GM18909 (cell line): ENCODE data around the gene ZDHHC14.
A peak's percentile ranks its signal among the peaks of the same experiment; 100 is the strongest.
"Not testable (repeated sequence)": the region's sequence is repeated elsewhere in the genome, so short reads cannot be mapped to it uniquely, and the experiment has no call there.

Source experiments
- ATAC-seq: cut with Tn5 transposase; IDR thresholded peaks from one replicate; pipeline ENCODE4 v1.9.1; 2021; ENCODE audit warnings: mild to moderate bottlenecking; ENCODE audit not compliant: unreplicated experiment, poor library complexity

The ZDHHC14 gene

DNA sequence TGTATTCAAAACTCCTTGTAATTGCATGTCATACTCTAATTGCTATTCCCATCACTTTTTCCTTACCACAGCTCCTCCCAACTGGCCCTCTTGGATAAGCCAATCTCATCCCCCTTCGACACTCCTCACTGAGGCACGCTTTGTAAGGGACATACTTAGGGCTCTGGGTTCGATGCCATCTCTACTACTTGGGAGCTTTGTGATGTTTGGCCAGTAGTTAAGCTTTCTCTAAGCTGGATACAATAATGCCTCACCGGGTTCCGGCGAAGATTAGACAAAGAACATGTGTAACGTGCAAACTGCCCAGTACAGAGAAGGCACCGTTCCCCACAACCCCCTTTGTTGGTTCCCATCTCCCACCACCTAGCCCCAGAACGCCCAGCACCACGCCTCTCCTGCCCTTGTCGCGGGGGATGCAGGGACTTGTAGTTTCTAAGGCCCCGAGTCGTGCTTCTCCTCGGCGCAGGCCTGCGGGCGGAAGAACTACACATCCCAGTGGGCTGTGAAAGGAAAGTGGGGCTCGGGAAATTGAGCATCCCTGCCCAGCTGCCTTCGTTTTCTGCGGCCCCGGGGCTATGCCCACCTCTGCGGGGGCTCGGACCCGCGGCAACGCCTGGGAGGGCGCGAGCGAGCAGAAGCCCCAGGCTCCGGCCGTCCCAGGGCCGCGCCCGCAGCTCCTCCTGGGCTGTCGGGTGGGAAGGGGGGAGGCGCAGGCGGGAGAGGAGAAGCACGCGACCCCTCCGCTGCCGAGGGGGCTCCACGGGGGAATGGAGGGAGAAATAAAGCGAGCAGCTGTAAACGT is 1.1 kb upstream of the ZDHHC14 start:
- peak; percentile 68 for ATAC-seq

DNA sequence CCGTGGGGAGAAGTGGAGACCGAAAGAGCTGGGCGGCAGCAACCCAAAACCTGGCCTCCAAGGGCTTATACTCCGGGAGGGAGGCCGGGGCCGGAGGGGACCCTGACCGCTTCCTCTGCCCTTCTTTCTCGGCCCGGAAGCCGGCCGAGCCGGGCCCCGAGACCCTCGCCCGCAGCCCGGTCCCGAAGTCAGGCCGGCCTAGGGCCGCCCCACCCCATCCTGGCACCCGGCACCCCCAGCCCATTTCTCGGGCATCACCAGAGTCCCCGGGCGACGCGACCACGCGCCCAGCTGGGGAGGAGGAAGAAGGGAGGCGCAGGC is 572 bp upstream of the ZDHHC14 start:
- peak; percentile 16 for ATAC-seq

DNA sequence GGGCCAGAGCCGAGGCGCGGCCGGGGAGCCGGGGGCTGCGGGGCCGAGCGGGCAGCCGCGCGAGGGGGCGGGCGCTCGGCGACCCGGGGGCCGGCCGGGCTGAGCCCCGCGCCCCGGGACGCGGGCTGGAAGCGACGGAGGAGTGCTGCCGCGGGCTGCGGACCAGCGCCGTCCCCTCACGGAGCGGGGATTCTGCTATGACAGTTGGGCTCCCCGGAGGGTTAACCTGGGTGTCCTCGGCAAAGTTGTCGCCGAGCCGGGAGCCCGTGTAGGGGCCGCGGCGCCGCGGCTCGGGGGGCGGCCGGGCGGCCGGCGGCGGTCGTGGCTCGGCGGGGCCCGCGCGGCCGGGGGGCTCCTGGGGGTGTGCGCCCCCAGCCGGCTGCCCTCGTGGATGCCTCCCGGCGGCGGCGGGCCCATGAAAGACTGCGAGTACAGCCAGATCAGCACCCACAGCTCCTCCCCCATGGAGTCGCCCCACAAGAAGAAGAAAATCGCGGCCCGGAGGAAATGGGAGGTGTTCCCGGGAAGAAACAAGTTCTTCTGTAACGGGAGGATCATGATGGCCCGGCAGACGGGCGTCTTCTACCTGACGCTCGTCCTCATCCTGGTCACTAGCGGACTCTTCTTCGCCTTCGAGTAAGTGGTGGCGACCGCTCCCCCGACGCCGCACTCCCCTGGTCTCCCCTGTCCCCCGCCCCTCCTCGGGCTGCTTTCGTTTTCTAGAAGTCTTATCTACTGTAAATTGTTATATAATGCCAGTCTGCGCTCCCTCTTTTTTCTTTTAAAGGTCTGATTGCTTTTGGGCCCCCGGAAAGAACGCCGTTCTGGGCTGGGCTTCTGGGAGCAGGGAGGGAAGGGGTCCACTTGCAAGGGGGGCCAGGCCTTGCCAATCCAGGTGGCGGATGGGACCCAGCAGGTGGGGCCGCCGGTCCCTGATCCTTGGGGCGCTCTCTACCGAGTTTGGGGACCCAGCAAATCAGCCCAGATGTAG is 936 bp downstream of the ZDHHC14 start:
- ATAC-seq, result peak; percentile 34

DNA sequence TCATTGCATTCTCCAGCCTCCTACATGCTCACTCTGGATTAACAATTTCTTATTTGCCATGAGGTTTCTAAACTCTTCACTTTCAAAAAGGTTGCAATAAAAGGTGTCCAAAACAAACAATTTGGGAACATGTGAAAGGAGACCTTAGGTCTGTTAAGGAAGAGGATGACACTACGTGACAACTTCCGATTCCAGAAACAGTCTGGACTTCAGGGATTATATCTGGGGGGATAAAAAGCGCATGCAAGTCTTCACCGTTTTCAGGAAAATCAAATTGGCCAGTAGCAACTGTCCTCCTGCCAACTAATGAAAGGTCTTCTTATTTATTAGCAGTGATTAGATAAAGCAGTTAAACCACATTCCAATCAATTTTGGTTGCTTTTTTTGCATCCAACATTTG is 1.8 kb downstream of the ZDHHC14 start:
- ATAC-seq, result no peak

DNA sequence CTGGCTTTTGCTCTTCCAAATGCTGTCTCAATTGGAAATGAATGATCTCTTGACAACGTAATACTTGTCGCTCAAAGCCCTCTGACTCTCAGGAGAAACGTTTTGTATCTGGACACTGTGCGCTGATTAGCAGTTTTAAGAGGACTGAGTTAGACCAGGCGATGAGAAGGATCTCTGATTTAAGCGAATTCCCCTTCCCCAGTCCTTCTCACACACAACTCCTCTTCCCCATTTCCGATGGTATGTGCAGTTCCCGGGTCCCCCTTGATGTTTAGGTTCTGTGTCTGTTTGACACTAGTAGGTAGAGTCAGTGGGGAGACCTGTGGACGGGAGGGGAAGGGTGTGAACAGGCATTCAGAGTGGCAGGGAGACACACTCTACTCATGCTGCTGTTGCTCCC is 2.5 kb downstream of the ZDHHC14 start:
- ATAC-seq, result no peak

DNA sequence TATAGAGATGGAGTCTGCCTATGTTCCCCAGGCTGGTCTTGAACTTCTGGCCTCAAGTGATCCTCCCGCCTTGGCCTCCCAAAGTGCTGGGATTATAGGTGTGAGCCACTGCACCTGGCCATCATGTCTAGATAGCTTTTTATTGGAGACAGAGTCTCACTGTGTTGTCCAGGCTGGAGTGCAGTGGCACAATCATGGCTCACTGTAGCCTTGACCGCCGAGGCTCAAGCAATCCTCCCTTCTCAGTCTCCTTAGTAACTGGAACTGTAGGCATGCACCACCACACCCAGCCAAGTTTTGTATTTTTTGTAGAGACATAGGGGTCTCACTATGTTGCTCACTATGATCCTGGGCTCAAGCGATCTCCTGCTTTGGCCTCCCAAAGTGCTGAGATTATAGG is 4.0 kb downstream of the ZDHHC14 start:
- ATAC-seq, result not testable (repeated sequence)

DNA sequence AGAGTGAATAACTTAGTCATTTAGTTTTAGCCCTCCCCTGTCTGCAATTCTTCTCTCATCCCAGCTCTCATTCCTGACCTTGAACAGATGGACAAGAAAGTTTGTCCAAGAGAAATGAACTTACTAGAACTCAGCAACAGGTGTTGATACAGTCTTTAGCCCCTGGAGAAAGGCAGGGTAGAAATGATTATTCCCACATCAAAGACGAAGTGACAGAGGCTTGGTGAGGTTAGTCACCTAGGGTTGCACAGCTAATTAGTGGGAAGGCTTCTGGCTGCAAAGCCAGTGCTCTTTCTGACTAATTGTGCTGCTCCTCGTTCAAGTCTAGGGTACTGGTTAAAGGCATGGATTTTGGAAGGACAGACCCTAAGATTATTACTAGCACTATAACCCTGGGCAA is 4.5 kb downstream of the ZDHHC14 start:
- no peak for ATAC-seq

DNA sequence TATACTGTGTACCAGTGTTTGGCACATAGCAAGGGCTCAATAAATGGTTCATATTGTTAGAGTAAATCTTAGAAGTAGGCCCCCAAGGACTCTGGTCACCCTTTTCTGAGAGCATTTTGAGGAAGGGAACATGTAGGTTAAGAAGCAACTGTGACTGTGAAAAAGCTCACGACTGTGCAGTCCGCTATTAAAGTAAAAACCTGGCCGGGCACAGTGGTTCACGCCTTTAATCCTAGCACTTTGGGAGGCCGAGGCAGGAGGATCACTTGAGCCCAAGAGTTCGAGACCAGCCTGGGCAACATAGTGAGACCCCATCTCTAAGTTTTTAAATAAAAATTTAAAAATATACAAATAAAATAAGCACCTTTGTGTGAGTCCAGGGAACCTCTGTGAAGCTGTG is 5.0 kb downstream of the ZDHHC14 start:
- ATAC-seq, result no peak

DNA sequence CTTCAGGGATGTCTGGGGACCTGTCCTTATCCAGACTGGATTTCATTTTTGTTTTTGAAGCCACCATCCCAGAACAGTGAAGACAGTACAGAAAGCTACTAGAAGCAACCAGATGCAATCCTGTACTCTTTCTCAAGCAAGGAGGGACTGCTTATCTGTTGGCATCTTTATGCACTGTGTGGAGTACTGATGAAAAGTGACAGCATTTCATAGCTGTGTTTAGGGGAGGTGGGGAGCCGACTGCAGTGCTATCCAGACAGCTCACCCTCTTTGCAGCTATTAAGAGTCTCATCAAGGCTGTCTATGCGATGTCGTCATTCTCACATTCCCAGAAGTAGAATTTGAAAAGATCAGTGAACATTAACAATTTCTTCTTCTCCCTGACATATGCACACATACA is 5.5 kb downstream of the ZDHHC14 start:
- ATAC-seq, result no peak

DNA sequence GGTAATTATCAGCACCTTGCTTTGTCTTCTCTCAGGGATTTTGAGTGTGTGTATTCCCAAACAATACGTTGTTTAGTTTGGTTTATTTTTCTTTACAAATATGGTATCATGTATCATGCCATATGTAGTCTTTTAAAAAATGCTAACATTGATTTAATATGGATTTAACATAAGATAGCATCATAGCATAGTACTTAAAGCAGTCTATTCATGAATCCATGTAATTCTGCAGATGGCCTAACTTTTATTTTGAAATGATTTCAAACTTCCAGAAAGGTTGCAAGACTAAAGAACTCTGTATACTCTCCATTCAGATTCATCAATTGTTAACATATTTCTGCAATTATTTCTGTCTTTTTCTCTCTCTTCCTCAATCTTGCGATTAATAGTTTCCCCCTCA is 7.9 kb downstream of the ZDHHC14 start:
- ATAC-seq, result no peak

DNA sequence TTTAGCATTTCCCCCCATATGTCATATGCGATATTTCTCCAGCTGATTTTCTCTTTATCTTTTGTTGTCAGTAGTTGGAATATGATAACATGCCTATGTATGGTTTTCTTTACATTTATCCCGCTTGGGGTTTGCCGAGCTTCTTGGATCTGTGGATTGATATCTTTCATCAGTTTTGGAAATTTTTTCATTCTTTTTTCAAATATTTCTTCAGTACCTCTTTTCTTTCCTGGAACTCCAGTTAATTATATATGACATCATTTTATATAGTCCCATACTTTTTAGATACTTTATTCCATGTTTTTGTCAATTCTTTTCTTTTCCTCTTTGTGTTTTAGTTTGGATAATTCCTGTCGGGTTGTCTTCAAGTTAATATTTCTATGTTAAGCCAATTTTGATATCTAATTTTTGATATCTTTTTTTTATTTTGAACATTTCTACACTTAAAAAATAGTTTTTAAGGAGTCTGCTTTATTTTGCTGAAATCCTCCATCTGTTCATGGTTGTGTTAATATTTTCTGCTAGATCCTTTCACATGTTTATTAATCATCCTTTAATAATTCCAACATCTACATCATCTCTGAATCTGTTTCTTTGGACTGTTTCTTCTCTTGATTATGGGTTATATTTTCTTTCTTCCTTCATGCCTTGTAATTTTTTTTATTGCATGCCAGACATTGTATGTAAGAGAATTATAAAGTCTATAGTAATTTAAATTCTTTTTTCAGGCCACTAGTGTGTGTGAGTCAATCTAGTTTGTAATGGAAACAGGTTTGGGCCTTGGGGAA is 9.5 kb downstream of the ZDHHC14 start:
- no peak for ATAC-seq

DNA sequence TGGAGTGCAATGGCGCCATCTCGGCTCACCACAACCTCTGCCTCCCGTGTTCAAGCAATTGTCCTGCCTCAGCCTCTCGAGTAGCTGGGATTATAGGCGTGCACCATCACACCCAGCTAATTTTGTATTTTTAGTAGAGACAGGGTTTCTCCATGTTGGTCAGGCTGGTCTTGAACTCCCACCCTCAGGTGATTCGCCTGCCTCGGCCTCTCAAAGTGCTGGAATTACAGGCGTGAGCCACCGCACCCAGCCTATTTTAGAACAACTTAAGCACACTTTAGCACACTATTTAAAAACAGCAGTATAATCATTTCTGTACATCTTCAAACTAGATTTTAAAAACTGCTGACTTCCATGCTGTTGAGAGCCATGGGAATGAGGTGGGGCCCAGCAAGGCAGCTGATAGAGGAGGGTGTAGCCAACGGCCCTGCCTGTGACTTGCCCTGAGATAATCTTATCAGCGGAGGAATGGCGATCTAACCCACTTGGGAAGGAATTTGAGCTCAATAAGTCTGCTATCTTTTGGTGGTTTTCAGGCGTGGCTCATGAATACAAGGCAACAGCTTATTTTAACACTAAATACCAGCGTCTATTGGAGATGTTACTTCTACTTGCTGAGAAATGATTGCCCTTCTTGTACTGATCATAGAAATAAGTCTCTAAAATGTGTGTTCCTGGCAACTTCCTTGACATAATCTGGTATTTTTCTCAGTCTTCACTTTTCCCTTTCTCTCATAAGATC is 12.1 kb downstream of the ZDHHC14 start:
- no peak for ATAC-seq

DNA sequence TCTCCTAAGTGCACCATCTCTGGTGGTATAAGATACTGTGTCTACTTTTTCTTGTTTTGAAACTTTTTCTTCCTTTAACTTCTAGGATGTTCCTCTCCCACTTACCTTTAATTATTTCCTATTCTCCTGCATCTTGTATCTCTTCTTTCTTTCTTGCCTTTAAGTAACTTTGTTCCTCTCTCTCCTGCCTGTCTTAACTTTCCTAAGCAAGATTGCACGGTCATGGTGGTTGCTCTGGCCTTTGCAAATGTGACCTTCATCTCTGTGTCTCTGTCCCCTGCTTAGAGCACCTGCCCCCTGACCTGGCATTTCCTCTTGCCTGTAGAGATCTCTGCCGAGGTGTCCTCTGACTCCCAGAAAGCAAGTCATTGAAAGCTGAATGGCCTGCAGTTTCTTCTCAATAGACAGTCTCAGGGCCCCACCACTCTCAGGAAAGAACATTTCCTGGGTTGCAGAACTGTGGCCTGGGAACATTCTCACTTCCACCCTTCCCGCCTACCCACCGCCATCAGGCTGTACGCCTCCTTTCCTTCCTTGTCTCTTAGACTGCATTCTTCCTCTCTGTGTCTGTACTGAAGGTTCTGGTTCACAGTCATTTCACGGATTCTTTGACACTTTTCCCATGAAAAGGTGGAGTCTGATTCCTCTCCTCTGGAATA is 12.8 kb downstream of the ZDHHC14 start:
- no peak for ATAC-seq

DNA sequence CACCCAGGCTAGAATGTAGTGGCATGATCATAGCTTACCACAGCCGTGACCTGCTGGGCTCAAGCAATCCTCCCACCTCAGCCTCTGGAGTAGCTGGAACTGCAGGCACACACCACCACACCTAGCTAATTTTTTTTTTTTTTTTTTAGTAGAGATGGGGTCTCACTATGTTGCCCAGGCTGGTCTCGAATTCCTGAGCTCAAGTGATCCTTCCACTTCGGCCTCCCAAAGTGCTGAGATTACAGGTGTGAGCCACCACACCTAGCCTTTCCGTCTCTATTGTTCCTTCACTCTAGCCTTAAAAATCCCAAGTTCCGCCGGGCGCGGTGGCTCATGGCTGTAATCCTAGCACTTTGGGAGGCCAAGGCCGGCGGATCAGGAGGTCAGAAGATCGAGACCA is 14.2 kb downstream of the ZDHHC14 start:
- not testable (repeated sequence) for ATAC-seq

DNA sequence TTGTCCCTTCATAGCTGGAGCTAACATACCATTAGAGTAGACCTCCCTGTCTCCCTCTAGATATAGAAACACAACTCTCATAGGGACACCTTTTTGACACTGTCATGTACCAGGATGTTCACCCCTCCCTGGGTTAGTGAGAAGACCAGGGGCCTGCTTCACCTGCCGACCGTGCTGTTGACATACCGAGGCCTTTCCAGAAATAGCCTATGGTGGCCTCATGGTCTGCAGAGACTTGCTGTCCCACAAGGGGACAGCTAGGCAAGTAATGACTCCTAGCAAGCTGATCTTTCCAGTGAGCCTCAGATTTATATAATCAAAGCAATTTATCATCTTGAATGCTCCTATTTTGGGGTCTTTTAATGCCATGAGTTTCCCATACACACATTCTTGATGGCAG is 15.0 kb downstream of the ZDHHC14 start:
- ATAC-seq, result no peak

DNA sequence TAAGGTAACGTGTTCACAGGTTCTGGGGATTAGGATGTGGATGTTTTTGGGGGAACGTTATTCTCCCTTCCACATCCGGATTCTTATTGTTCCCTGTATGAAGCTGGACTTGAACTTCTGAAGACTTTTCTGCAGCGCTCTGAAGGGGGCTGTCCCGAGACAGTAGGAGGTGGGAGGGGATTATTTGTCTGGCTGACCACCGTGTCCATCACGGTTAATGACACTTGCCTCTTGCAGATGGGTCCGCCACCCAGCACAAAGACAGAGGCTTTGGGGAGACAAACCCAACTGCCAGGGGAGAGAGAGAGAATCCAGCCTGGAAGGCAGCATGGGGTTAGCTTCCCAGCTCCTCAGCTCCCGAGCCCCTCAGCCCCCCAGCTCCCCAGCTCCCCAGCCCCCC is 16.7 kb downstream of the ZDHHC14 start:
- ATAC-seq, result no peak

DNA sequence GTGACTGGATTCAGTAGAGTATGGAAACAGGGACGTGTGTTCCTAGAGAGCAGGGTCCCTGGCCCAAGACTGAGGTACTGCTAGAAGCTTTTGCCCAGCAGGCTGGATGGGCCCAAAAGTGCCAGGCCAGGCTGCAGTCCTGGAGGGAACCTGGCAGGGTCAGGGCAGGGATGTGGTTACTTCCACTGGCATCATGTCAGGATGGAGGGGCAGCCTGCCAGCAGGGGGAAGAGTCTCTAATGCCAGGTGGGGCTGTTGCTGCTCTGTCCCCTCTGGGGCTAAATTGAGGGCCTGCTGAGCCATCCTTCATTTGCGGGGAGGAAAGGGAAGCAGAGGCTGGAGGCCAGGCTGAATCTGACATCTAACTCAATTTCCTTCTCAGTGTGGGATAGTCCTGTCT is 17.2 kb downstream of the ZDHHC14 start:
- no peak for ATAC-seq

DNA sequence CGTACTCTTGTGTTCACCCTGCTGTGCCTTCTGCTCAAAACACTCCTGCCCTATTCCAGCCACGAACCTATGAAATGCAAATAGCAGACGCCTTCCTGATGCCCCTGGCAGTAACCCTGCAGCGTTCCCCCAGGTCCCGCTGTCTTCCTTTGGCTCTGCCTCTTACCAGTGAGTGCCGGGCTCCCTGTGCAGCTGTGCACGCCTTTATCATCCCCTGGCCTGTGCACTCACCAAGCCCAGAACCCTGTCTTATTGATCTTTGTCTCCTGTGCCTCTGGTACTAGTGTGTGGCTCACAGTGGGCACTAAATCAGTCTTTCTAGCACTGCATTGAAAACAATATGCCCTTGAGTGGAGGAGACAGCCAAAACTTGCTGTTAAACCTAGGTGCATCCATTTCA is 19.7 kb downstream of the ZDHHC14 start:
- no peak for ATAC-seq

DNA sequence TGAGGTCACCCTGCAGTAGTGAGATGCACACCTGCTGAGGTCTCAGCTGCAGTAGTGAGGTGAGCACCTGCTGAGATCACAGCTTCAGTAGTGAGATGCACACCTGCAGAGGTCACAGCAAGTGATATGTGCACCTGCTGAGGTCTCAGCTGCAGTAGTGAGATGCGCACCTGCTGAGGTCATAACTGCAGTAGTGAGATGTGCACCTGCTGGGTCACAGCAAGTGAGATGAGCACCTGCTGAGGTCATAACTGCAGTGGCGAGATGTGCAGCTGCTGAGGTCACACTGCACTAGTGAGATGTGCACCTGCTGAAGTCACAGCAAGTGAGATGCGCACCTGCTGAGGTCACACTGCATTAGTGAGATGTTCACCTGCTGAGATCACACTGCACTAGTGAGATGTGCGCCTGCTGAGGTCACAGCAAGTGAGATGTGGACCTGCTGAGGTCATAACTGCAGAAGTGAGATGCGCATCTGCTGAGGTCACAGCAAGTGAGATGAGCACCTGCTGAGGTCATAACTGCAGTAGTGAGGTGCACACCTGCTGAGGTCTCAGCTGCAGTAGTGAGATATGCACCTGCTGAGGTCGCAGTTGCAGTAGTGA is 20.8 kb downstream of the ZDHHC14 start:
- ATAC-seq, result no peak
